Esophagus mucosa (tissue), 1 donor: ENCODE results near the gene TXNRD3. TPM values are rescaled to one million over a fixed set of nuclear protein-coding genes. Genes with fewer than 3 reads are reported as not detected.

Source experiments
- ATAC-seq: fragments of 200-7000 bp; cut with Tn5 transposase; one replicate; pipeline ENCODE4 v1.9.1; 2020
- total RNA-seq: library from RNA; stranded (reverse); gene quantifications from one replicate; pipeline ENCODE4 v1.2.4, GENCODE V29; 2023
- donor health status: DM: yes; HTN: yes; CAD: no.

The TXNRD3 gene
- total RNA-seq, result 6.5 TPM

GRCh38 chr3:126654571-126655383, at the start of gene TXNRD3:
Gene TXNRD3, minus strand, starts transcription at chr3:126655124.
- ATAC-seq, result peak; percentile 93

GRCh38 chr3:126703512-126704493, 48.9 kb upstream of the TXNRD3 start, which contains the start of gene CHCHD6:
Gene CHCHD6, plus strand, starts transcription at chr3:126704240. Its CDS starts 73 bp downstream, at chr3:126704313.
- ATAC-seq, result peak; percentile 100

GRCh38 chr3:126699011-126699410, 44.1 kb upstream of the TXNRD3 start:
- no peak for ATAC-seq

- no peak for ATAC-seq
These were observed 41.9 kb upstream of the TXNRD3 start for GRCh38 chr3:126696701-126697267.

- ATAC-seq, result no peak
These were observed 39.0 kb upstream of the TXNRD3 start for GRCh38 chr3:126693921-126694320.

GRCh38 chr3:126692858-126693257, 37.9 kb upstream of the TXNRD3 start:
- no peak for ATAC-seq

- no peak for ATAC-seq
These were observed 36.8 kb upstream of the TXNRD3 start for GRCh38 chr3:126691765-126692164.

GRCh38 chr3:126685493-126685892, 30.6 kb upstream of the TXNRD3 start:
- ATAC-seq, result no peak

- ATAC-seq, result no peak
These were observed 30.1 kb upstream of the TXNRD3 start for GRCh38 chr3:126685021-126685420.

- no peak for ATAC-seq
These were observed 29.4 kb upstream of the TXNRD3 start for GRCh38 chr3:126684218-126684751.

- no peak for ATAC-seq
These were observed 28.1 kb upstream of the TXNRD3 start for GRCh38 chr3:126683069-126683468.

GRCh38 chr3:126682009-126682408, 27.1 kb upstream of the TXNRD3 start:
- no peak for ATAC-seq

GRCh38 chr3:126680667-126681055, 25.7 kb upstream of the TXNRD3 start:
- ATAC-seq, result no peak

GRCh38 chr3:126679831-126680666, 25.1 kb upstream of the TXNRD3 start:
- no peak for ATAC-seq

- peak; percentile 74 for ATAC-seq
These were observed 24.4 kb upstream of the TXNRD3 start for GRCh38 chr3:126679318-126679751.

- peak; percentile 7 for ATAC-seq
These were observed 23.9 kb upstream of the TXNRD3 start for GRCh38 chr3:126678693-126679317.

- no peak for ATAC-seq
These were observed 23.1 kb upstream of the TXNRD3 start for GRCh38 chr3:126677862-126678503.

- no peak for ATAC-seq
These were observed 22.2 kb upstream of the TXNRD3 start for GRCh38 chr3:126676919-126677705.

GRCh38 chr3:126672741-126673140, 17.8 kb upstream of the TXNRD3 start:
- no peak for ATAC-seq

GRCh38 chr3:126672340-126672739, 17.4 kb upstream of the TXNRD3 start:
- ATAC-seq, result no peak
